HEK293 (cell line): ENCODE results near the gene SEMA6A.

Source experiments
- CTCF ChIA-PET: fragments of 350-600 bp; formaldehyde crosslinking; extraction: SDS; loops from one replicate; lab custom pipeline; 2021; ENCODE audit warnings: antibody characterized with exemption; lab: Yijun Ruan, JAX
- POLR2A ChIA-PET: fragments of 300-600 bp; formaldehyde crosslinking; extraction: SDS; loops from one replicate; lab custom pipeline; 2020; ENCODE audit warnings: antibody characterized with exemption, inconsistent platforms; lab: Yijun Ruan, JAX
- H3K27ac ChIP-seq: fragments of 200-500 bp; sonication (Bioruptor generic); 2 replicates; pipeline ENCODE4 v1.5.1; 2014; ENCODE audit warnings: low read depth, low read length, control low read depth, inconsistent platforms; ENCODE audit errors: extremely low read depth
- H3K36me3 ChIP-seq, 2 experiments: fragments of 200-500 bp in 1 of 2; sonication (Bioruptor generic) in 1 of 2; 1 replicate in 1 of 2; 2 replicates in 1 of 2; pipeline ENCODE4 v1.5.1; 2014 to 2017; ENCODE audit warnings: inconsistent platforms in 2 of 2, low read length in 2 of 2; ENCODE audit not compliant: control insufficient read depth in 2 of 2, insufficient read depth in 1 of 2
- H3K4me1 ChIP-seq: fragments of 200-500 bp; sonication (Bioruptor generic); 2 replicates; pipeline ENCODE4 v1.5.1; 2014; ENCODE audit warnings: mild to moderate bottlenecking, low read length, inconsistent platforms; ENCODE audit not compliant: control insufficient read depth, insufficient read depth
- H3K4me3 ChIP-seq: 2 replicates; pipeline ENCODE4 v1.5.1; 2011; ENCODE audit warnings: low read depth, mild to moderate bottlenecking, control low read depth, low read length, moderate library complexity
- H3K9me3 ChIP-seq: fragments of 200-500 bp; sonication (Bioruptor generic); 2 replicates; pipeline ENCODE4 v1.5.1; 2014; ENCODE audit warnings: low read depth, low read length, inconsistent platforms; ENCODE audit not compliant: control insufficient read depth, insufficient read depth
- KLF9 ChIP-seq: fragments of 450-650 bp; formaldehyde crosslinking; IDR thresholded peaks from 2 replicates; pipeline ENCODE4 v1.5.1; 2016; ENCODE audit warnings: missing biosample characterization, missing genetic modification characterization, low read depth
- SCRT1 ChIP-seq: fragments of 450-650 bp; formaldehyde crosslinking; IDR thresholded peaks from 2 replicates; pipeline ENCODE4 v1.5.1; 2016; ENCODE audit warnings: missing biosample characterization, missing genetic modification characterization, borderline replicate concordance
- ZBTB20 ChIP-seq: fragments of 450-650 bp; formaldehyde crosslinking; IDR thresholded peaks from 2 replicates; pipeline ENCODE4 v1.5.1; 2016; ENCODE audit warnings: missing biosample characterization, missing genetic modification characterization
- ZFHX2 ChIP-seq: fragments of 450-650 bp; formaldehyde crosslinking; conservative IDR thresholded peaks from 2 replicates; pipeline ENCODE4 v1.5.1; 2016; ENCODE audit warnings: missing biosample characterization, missing genetic modification characterization
- ZNF114 ChIP-seq: fragments of 450-650 bp; formaldehyde crosslinking; IDR thresholded peaks from 2 replicates; pipeline ENCODE4 v1.5.0; 2017; ENCODE audit warnings: missing biosample characterization, missing genetic modification characterization
- ZNF174 ChIP-seq: fragments of 450-650 bp; formaldehyde crosslinking; IDR thresholded peaks from 2 replicates; pipeline ENCODE4 v1.5.0; 2017; ENCODE audit warnings: missing biosample characterization, mild to moderate bottlenecking, missing genetic modification characterization
- ZNF335 ChIP-seq: fragments of 450-650 bp; formaldehyde crosslinking; conservative IDR thresholded peaks from 2 replicates; pipeline ENCODE4 v1.5.1; 2016; ENCODE audit warnings: missing biosample characterization, missing genetic modification characterization
- ZNF426 ChIP-seq: fragments of 450-650 bp; formaldehyde crosslinking; IDR thresholded peaks from 2 replicates; pipeline ENCODE4 v1.5.1; 2017; ENCODE audit warnings: missing biosample characterization, missing genetic modification characterization, mild to moderate bottlenecking, inconsistent platforms, moderate library complexity
- ZNF514 ChIP-seq: fragments of 450-650 bp; formaldehyde crosslinking; IDR thresholded peaks from 2 replicates; pipeline ENCODE4 v1.5.1; 2016; ENCODE audit warnings: missing biosample characterization, missing genetic modification characterization
- ZNF521 ChIP-seq: fragments of 450-650 bp; formaldehyde crosslinking; IDR thresholded peaks from 2 replicates; pipeline ENCODE4 v1.5.1; 2017; ENCODE audit warnings: missing biosample characterization, mild to moderate bottlenecking, missing genetic modification characterization
- ZNF561 ChIP-seq: fragments of 450-650 bp; IDR thresholded peaks from 2 replicates; pipeline ENCODE4 v1.5.1; 2018; ENCODE audit warnings: missing biosample characterization, missing genetic modification characterization, borderline replicate concordance
- ZNF629 ChIP-seq: fragments of 450-650 bp; formaldehyde crosslinking; IDR thresholded peaks from 2 replicates; pipeline ENCODE4 v1.5.1; 2017; ENCODE audit warnings: missing biosample characterization, missing genetic modification characterization
- ZNF654 ChIP-seq: fragments of 450-650 bp; formaldehyde crosslinking; IDR thresholded peaks from 2 replicates; pipeline ENCODE4 v1.5.1; 2016; ENCODE audit warnings: low read depth, missing biosample characterization, missing genetic modification characterization
- ZNF660 ChIP-seq: fragments of 450-650 bp; IDR thresholded peaks from 2 replicates; pipeline ENCODE4 v1.5.1; 2018; ENCODE audit warnings: missing biosample characterization, mild to moderate bottlenecking, missing genetic modification characterization
- ZSCAN30 ChIP-seq: fragments of 450-650 bp; IDR thresholded peaks from 2 replicates; pipeline ENCODE4 v1.5.1; 2018; ENCODE audit warnings: missing biosample characterization, mild to moderate bottlenecking, missing genetic modification characterization, moderate library complexity
- TF ChIP-seq, protein P1 (sequence below): fragments of 450-650 bp; formaldehyde crosslinking; IDR thresholded peaks from 2 replicates; pipeline ENCODE4 v1.5.1; 2016; ENCODE audit warnings: missing biosample characterization, missing genetic modification characterization
- TF ChIP-seq, protein P2 (sequence below): fragments of 450-650 bp; formaldehyde crosslinking; IDR thresholded peaks from 2 replicates; pipeline ENCODE4 v1.5.1; 2016; ENCODE audit warnings: missing biosample characterization, missing genetic modification characterization
- TF ChIP-seq, protein P3 (sequence below): fragments of 450-650 bp; IDR thresholded peaks from 2 replicates; pipeline ENCODE4 v1.5.1; 2018; ENCODE audit warnings: missing biosample characterization, missing genetic modification characterization

Gene SEMA6A

DNA sequence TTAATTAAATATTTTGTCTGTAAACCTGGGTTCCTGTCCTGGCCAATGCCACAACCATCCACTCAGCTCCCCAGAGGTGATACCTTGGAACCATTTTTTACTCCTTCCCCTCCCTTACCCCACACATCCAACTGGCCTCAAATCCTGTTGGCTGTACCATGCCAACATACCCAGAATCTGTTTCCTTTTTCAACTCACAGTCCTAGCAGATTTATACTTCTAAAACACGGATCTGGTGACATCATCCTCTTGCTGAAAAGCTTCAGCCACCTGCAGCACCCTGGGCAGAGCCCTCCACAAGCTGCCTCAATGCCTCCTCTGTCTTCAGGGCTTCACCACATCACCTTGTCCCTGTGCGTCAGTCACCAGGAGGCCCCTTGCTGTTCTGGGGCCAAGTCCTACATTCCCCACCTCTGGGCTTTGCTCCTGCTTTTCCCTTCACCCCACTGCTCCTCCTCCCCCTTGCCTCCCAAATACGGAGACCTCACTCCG, 14.9 kb downstream of the SEMA6A start (continued):
- no peak for TF ChIP-seq ZNF174 (tag by site-specific recombination)
- TF ChIP-seq, protein P1, sequence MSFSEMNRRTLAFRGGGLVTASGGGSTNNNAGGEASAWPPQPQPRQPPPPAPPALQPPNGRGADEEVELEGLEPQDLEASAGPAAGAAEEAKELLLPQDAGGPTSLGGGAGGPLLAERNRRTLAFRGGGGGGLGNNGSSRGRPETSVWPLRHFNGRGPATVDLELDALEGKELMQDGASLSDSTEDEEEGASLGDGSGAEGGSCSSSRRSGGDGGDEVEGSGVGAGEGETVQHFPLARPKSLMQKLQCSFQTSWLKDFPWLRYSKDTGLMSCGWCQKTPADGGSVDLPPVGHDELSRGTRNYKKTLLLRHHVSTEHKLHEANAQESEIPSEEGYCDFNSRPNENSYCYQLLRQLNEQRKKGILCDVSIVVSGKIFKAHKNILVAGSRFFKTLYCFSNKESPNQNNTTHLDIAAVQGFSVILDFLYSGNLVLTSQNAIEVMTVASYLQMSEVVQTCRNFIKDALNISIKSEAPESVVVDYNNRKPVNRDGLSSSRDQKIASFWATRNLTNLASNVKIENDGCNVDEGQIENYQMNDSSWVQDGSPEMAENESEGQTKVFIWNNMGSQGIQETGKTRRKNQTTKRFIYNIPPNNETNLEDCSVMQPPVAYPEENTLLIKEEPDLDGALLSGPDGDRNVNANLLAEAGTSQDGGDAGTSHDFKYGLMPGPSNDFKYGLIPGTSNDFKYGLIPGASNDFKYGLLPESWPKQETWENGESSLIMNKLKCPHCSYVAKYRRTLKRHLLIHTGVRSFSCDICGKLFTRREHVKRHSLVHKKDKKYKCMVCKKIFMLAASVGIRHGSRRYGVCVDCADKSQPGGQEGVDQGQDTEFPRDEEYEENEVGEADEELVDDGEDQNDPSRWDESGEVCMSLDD (tag by site-specific recombination): no peak
- peak; percentile 72 for TF ChIP-seq ZBTB20 (tag by site-specific recombination)
- TF ChIP-seq ZNF561 (tag by site-specific recombination): no peak
- peak; percentile 36; the same call in 1 of the 2 replicates for TF ChIP-seq SCRT1 (tag by site-specific recombination)

DNA sequence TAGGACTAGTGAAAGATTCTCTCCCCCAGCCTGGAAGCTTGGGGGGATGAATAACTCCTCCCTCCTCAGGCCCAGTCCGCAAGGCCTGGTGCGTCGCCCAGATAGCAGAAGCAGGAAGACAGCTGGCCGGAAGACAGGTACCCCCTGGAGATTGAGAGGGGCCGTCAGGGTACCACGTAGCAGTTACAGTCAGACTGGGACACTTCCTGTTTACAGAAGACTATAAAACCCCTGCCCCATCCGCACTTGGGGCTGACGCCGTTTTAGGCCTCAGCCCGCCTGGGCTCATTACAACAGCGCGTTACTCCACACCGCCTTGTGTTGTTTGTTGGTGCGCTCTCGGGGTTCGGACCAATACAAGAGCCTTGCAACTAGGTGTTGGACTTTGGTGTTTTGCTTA, 15.4 kb downstream of the SEMA6A start:
- POLR2A ChIA-PET: no interaction called here
- Histone ChIP-seq H3K9me3 (no peaks in the 10 kb centered on the region), H3K27ac (no peak overlapping the region), H3K36me3 (no peaks in the 10 kb centered on the region), H3K4me1 (peaks cover 8% of the 10 kb centered on the region), H3K4me3 (no peak overlapping the region)
- no peak for TF ChIP-seq ZFHX2 (tag by site-specific recombination)
- no peak for TF ChIP-seq KLF9 (tag by site-specific recombination)
- TF ChIP-seq ZNF521: no peak
- TF ChIP-seq, protein P2, sequence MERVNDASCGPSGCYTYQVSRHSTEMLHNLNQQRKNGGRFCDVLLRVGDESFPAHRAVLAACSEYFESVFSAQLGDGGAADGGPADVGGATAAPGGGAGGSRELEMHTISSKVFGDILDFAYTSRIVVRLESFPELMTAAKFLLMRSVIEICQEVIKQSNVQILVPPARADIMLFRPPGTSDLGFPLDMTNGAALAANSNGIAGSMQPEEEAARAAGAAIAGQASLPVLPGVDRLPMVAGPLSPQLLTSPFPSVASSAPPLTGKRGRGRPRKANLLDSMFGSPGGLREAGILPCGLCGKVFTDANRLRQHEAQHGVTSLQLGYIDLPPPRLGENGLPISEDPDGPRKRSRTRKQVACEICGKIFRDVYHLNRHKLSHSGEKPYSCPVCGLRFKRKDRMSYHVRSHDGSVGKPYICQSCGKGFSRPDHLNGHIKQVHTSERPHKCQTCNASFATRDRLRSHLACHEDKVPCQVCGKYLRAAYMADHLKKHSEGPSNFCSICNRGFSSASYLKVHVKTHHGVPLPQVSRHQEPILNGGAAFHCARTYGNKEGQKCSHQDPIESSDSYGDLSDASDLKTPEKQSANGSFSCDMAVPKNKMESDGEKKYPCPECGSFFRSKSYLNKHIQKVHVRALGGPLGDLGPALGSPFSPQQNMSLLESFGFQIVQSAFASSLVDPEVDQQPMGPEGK (tag by site-specific recombination): no peak
- no peak for TF ChIP-seq ZNF629
- no peak for TF ChIP-seq ZNF514 (tag by site-specific recombination)
- no peak for TF ChIP-seq ZNF426
- TF ChIP-seq, protein P3, sequence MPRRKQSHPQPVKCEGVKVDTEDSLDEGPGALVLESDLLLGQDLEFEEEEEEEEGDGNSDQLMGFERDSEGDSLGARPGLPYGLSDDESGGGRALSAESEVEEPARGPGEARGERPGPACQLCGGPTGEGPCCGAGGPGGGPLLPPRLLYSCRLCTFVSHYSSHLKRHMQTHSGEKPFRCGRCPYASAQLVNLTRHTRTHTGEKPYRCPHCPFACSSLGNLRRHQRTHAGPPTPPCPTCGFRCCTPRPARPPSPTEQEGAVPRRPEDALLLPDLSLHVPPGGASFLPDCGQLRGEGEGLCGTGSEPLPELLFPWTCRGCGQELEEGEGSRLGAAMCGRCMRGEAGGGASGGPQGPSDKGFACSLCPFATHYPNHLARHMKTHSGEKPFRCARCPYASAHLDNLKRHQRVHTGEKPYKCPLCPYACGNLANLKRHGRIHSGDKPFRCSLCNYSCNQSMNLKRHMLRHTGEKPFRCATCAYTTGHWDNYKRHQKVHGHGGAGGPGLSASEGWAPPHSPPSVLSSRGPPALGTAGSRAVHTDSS (tag by site-specific recombination): no peak
- CTCF ChIA-PET: no interaction called here

DNA sequence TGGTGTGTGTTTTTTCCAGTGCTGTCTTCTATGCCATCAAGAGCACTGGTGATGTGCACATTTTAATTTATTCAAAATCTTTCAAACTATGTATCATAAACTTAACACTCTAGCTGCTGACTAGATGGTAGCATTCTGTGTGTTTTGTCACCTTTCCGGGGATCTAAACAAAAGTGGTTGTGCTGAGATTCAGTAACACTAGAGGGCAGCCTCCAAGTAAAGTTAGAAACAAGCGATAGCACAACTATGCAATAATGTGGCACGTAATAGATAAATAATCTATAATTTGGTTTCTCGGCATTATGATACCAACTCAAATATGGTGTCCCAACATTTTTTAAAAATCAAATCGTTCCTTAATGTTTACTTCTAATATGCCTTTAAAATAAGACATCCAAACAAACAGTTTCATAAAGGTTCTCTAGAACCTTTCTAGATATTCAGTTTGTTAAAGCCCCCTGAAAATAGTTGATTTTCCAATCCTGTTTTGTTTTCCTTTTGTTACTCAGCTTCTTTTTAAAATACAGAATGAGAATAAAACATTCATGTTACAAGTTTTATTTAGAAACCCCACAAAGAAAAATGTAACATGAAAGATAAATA, 16.9 kb downstream of the SEMA6A start:
- peaks cover 3% of the 10 kb centered on the region for H3K4me1 ChIP-seq
- POLR2A ChIA-PET: interaction anchor here (0.9 kb wide), 1 partner anchor 17 kb away, joined by 3 read pairs; no protein-coding TSS in a partner anchor
- H3K36me3 ChIP-seq: no peaks in the 10 kb centered on the region
- CTCF ChIA-PET: interaction anchor here (0.6 to 2.2 kb wide), 17 partner anchors 8 to 886 kb away, joined by 3 to 8 read pairs (median 3); no protein-coding TSS in a partner anchor
- H3K27ac ChIP-seq: no peak overlapping the region
- TF ChIP-seq ZNF335 (no peak; the same call in 1 of the 2 replicates), ZNF660 (tag by site-specific recombination) (0 out of 2 replicates have a peak, but pooled peaks have one; percentile 59), ZSCAN30 (tag by site-specific recombination) (peak; percentile 35; the same call in 1 of the 2 replicates), ZNF114 (tag by site-specific recombination) (no peak), ZNF654 (tag by site-specific recombination) (peak; percentile 38; the same call in 1 of the 2 replicates)
- H3K9me3 ChIP-seq: no peaks in the 10 kb centered on the region
- H3K4me3 ChIP-seq: no peak overlapping the region
